DOHH2 (cell line): Measurements from ENCODE around the gene GAMT.
"Not testable (repeated sequence)": the region's sequence is repeated elsewhere in the genome, so short reads cannot be mapped to it uniquely, and the experiment has no call there.

Source experiments
- H3F3A ChIP-seq: fragments of 200-600 bp; sonication (generic), shearing (Covaris generic); 2 replicates; pipeline ENCODE4 v1.6.0; 2016; ENCODE audit warnings: antibody characterized with exemption, mild to moderate bottlenecking; ENCODE audit not compliant: control insufficient read depth, insufficient read depth
- H3K27ac ChIP-seq: fragments of 200-600 bp; sonication (generic); 2 replicates; pipeline ENCODE4 v1.5.1; 2014; ENCODE audit warnings: low read depth, mild to moderate bottlenecking, low read length, moderate library complexity
- H3K27me3 ChIP-seq: fragments of 200-600 bp; sonication (generic); 2 replicates; pipeline ENCODE4 v1.6.1; 2014; ENCODE audit warnings: mild to moderate bottlenecking, low read length, mixed read lengths; ENCODE audit not compliant: control insufficient read depth
- H3K36me3 ChIP-seq: fragments of 200-600 bp; sonication (generic); 2 replicates; pipeline ENCODE4 v1.6.1; 2014; ENCODE audit warnings: mild to moderate bottlenecking, low read length, moderate library complexity, mixed read lengths; ENCODE audit not compliant: control insufficient read depth
- H3K4me1 ChIP-seq: fragments of 200-600 bp; sonication (generic); 2 replicates; pipeline ENCODE4 v1.6.1; 2014; ENCODE audit warnings: mild to moderate bottlenecking, low read length, mixed read lengths; ENCODE audit not compliant: control insufficient read depth
- H3K4me2 ChIP-seq: fragments of 200-600 bp; sonication (generic); 2 replicates; pipeline ENCODE4 v1.6.0; 2014; ENCODE audit warnings: mild to moderate bottlenecking, low read length, moderate library complexity
- H3K4me3 ChIP-seq: fragments of 200-600 bp; sonication (generic); 2 replicates; pipeline ENCODE4 v1.5.1; 2014; ENCODE audit warnings: mild to moderate bottlenecking, low read length, mixed read lengths
- H3K79me2 ChIP-seq: fragments of 200-600 bp; sonication (generic); 2 replicates; pipeline ENCODE4 v1.6.1; 2014; ENCODE audit warnings: mild to moderate bottlenecking, low read length, mixed read lengths; ENCODE audit not compliant: control insufficient read depth
- H3K9me2 ChIP-seq: fragments of 200-600 bp; sonication (generic); replicated peaks from 2 replicates; pipeline ENCODE4 v1.6.1; 2014; ENCODE audit warnings: mild to moderate bottlenecking, low read length, mixed read lengths; ENCODE audit not compliant: control insufficient read depth
- H3K9me3 ChIP-seq: fragments of 200-600 bp; sonication (generic); 2 replicates; pipeline ENCODE4 v1.6.1; 2014; ENCODE audit warnings: antibody characterized with exemption, low read length, mixed read lengths; ENCODE audit not compliant: control insufficient read depth, insufficient read depth
- H4K20me1 ChIP-seq: fragments of 200-600 bp; sonication (generic); 2 replicates; pipeline ENCODE4 v1.6.0; 2014; ENCODE audit warnings: low read depth, mild to moderate bottlenecking, antibody characterized with exemption, low read length, moderate library complexity; ENCODE audit not compliant: control insufficient read depth, insufficient read depth
- EZH2phosphoT487 ChIP-seq: fragments of 200-600 bp; sonication (generic); IDR thresholded peaks from 2 replicates; pipeline ENCODE4 v1.6.1; 2017; ENCODE audit warnings: borderline replicate concordance, mild to moderate bottlenecking, antibody characterized with exemption, low read length, moderate library complexity, mixed read lengths
- TF ChIP-seq, protein P1 (sequence below): fragments of 200-600 bp; sonication (generic); IDR thresholded peaks from one replicate; pipeline ENCODE4 v1.5.1; 2014; ENCODE audit warnings: antibody characterized with exemption, mild to moderate bottlenecking, low read depth, low read length; ENCODE audit not compliant: poor library complexity, severe bottlenecking

GAMT gene

DNA sequence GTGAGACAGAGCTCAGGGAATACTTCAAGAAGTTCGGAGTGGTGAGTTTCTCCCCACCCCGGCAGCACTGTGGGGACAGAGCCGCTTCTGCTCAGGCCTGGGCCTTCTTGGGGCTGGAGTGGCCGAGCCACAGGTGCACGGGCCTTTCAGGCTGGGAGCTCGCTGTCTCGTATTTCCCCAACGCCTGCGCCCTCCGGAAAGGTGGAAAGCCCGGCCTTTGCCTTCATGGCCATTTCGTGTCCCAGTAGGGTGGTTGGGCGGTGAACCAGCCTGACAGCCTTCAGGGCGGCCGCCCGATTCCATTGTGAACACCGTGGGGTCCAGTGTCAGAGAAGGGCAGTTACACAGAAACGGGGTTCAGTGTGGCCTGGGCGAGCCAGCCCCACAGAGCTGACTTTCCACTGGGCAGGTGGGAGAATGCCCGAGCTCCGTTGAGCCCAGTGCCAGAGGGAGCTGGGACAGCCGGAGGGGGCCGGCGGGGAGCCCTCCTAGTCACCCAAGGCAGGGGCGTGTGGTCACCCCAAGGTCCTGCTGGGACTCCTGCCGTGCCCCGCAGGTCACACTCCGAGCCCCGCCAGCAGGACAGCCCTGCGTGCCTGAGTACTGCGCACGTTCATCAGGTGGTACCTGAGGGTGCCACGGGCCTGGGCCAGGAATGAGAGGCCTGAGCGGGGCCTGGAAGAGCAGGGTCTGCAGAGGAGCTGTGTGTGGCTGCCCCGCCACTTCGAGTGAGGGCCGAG, 20.0 kb upstream of the GAMT start:
- H3K4me1 ChIP-seq, result no peaks in the 10 kb centered on the region
- no peaks in the 10 kb centered on the region for H3K9me2 ChIP-seq
- no peak overlapping the region for H3K4me2 ChIP-seq
- peaks cover 90% of the 10 kb centered on the region for H3K79me2 ChIP-seq
- H3K27me3 ChIP-seq, result no peaks in the 10 kb centered on the region
- H4K20me1 ChIP-seq, result peaks cover 4% of the 10 kb centered on the region; the same call in 1 of the 2 replicates
- H3K4me3 ChIP-seq, result no peak overlapping the region
- H3K9me3 ChIP-seq, result no peaks in the 10 kb centered on the region
- H3K36me3 ChIP-seq, result peaks cover 95% of the 10 kb centered on the region
- H3F3A ChIP-seq, result no peaks in the 10 kb centered on the region
- TF ChIP-seq EZH2phosphoT487, result no peak
- TF ChIP-seq, protein P1, sequence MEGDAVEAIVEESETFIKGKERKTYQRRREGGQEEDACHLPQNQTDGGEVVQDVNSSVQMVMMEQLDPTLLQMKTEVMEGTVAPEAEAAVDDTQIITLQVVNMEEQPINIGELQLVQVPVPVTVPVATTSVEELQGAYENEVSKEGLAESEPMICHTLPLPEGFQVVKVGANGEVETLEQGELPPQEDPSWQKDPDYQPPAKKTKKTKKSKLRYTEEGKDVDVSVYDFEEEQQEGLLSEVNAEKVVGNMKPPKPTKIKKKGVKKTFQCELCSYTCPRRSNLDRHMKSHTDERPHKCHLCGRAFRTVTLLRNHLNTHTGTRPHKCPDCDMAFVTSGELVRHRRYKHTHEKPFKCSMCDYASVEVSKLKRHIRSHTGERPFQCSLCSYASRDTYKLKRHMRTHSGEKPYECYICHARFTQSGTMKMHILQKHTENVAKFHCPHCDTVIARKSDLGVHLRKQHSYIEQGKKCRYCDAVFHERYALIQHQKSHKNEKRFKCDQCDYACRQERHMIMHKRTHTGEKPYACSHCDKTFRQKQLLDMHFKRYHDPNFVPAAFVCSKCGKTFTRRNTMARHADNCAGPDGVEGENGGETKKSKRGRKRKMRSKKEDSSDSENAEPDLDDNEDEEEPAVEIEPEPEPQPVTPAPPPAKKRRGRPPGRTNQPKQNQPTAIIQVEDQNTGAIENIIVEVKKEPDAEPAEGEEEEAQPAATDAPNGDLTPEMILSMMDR, result no peak
- H3K27ac ChIP-seq, result no peak overlapping the region

DNA sequence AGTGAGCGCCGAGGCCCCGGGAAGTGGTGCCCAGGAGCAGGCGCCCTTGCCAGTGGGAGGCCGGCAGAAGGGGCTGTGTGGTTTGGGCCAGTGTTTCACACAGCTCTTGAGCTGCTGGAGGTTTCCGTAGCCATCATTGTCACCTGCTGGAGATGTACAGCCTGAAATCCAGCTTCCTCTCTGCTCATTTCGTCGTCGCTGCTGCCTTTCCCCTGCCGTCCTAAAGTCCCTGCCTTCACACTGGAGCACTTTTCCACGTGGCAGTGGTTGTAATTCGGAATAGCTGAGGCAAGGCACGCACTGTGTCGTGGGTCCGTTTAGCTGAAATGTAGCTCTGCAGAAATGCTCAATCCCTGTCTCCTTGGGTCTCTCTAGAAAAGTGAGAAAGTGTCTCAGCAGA, 19.2 kb upstream of the GAMT start:
- no peaks in the 10 kb centered on the region for H3K4me1 ChIP-seq
- H3K79me2 ChIP-seq, result peaks cover 90% of the 10 kb centered on the region
- TF ChIP-seq, protein P1, result no peak
- no peak for TF ChIP-seq EZH2phosphoT487
- no peak overlapping the region for H3K27ac ChIP-seq
- H3F3A ChIP-seq, result no peaks in the 10 kb centered on the region
- H3K4me3 ChIP-seq, result no peak overlapping the region
- H4K20me1 ChIP-seq, result peaks cover 10% of the 10 kb centered on the region
- H3K9me3 ChIP-seq, result no peaks in the 10 kb centered on the region
- H3K9me2 ChIP-seq, result no peaks in the 10 kb centered on the region
- no peak overlapping the region for H3K4me2 ChIP-seq
- no peaks in the 10 kb centered on the region for H3K27me3 ChIP-seq
- H3K36me3 ChIP-seq, result peaks cover 95% of the 10 kb centered on the region

DNA sequence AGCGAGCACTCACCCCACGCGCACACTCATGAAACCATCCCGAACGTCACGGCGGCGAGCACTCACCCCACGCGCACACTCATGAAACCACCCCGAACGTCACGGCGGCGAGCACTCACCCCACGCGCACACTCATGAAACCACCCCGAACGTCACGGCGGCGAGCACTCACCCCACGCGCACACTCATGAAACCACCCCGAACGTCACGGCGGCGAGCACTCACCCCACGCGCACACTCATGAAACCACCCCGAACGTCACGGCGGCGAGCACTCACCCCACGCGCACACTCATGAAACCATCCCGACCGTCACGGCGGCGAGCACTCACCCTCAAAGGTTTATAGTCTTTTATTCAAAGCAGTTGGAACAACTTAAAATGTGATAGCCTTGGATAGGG, 18.7 kb upstream of the GAMT start:
- not testable (repeated sequence) for H3K4me2 ChIP-seq, H3K4me1 ChIP-seq, H3K9me3 ChIP-seq, H3K9me2 ChIP-seq, H3F3A ChIP-seq, H3K4me3 ChIP-seq, H3K27ac ChIP-seq, H3K27me3 ChIP-seq
- H3K79me2 ChIP-seq, result peaks cover 90% of the 10 kb centered on the region
- H4K20me1 ChIP-seq, result peaks cover 15% of the 10 kb centered on the region
- peaks cover 95% of the 10 kb centered on the region for H3K36me3 ChIP-seq

DNA sequence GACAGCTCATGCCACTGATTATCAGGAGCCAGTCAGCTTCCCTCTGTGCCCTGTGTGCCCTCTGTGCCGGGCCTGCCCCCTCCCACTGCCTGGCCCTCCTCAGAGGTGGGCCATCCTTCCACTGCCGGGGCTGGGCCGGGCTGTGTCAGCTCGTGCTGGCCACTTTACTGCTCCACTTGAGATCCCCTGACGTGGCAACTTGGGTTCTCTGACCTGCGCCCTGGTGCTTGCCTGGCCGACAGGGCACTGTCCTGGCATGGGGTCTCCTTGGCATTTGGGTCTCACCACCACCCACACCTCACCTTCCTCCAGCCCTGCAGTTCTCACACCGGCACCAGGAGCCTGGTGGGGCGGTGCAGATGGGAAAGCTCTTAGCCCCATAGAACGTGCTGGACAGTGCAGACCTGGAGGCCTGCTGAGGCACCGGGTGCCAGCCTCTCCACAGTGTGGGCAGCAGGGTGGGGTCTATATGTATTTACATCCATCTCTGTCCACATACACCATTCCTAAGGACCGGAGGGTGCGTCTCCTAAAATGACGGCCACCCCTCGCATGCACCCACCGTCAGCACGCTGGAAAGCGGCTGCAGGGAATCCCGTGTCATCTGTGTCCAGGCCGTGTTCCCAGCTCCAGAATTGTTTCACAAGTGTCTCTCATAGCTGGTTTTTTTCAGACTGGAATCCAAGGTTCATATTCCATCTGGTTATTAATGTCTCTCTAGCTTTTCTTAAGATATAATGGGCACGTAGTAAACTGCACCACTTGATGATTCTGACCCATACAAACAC, 17.8 kb upstream of the GAMT start:
- no peaks in the 10 kb centered on the region for H3K4me1 ChIP-seq
- peaks cover 17% of the 10 kb centered on the region for H4K20me1 ChIP-seq
- peaks cover 93% of the 10 kb centered on the region for H3K36me3 ChIP-seq
- no peaks in the 10 kb centered on the region for H3K9me2 ChIP-seq
- peaks cover 94% of the 10 kb centered on the region for H3K79me2 ChIP-seq
- no peaks in the 10 kb centered on the region for H3K9me3 ChIP-seq
- TF ChIP-seq, protein P1, result no peak
- no peak for TF ChIP-seq EZH2phosphoT487
- no peak overlapping the region for H3K4me2 ChIP-seq
- H3F3A ChIP-seq, result no peaks in the 10 kb centered on the region
- H3K27ac ChIP-seq, result no peak overlapping the region
- no peaks in the 10 kb centered on the region for H3K27me3 ChIP-seq
- no peak overlapping the region for H3K4me3 ChIP-seq
